Chondrocyte (in vitro differentiated cells): Measurements from ENCODE around the gene PEAK1. TPM values are rescaled to one million over a fixed set of nuclear protein-coding genes. Genes with fewer than 3 reads are reported as not detected.

Experiments used
- DNase-seq: peaks from one replicate; pipeline ENCODE4 v3.0.0; 2021; ENCODE audit warnings: mixed read lengths, low spot score
- H3K27ac Mint-ChIP-seq: one replicate; pipeline ENCODE4 v1.8.0; 2021; ENCODE audit warnings: mild to moderate bottlenecking, moderate library complexity, mixed read lengths; ENCODE audit not compliant: unreplicated experiment
- H3K27me3 Mint-ChIP-seq: 2 replicates; pipeline ENCODE4 v1.8.0; 2021; ENCODE audit warnings: low read depth, mixed read lengths
- H3K36me3 Mint-ChIP-seq: 2 replicates; pipeline ENCODE4 v1.8.0; 2021; ENCODE audit warnings: low read depth, mixed read lengths
- H3K4me1 Mint-ChIP-seq: 2 replicates; pipeline ENCODE4 v1.8.0; 2021; ENCODE audit warnings: low read depth, mild to moderate bottlenecking, mixed read lengths
- H3K4me3 Mint-ChIP-seq: one replicate; pipeline ENCODE4 v1.8.0; 2021; ENCODE audit warnings: mild to moderate bottlenecking, moderate library complexity, mixed read lengths; ENCODE audit not compliant: unreplicated experiment
- H3K9me3 Mint-ChIP-seq: 2 replicates; pipeline ENCODE4 v1.8.0; 2021; ENCODE audit warnings: low read depth, mixed read lengths
- CTCF ChIP-seq: fragments of 200-600 bp; sonication (generic); IDR thresholded peaks from 2 replicates; pipeline ENCODE4 v1.5.0; 2021; ENCODE audit warnings: antibody characterized with exemption, mild to moderate bottlenecking, moderate library complexity
- total RNA-seq: library from RNA; stranded (reverse); gene quantifications from 3 replicates; pipeline ENCODE4 v1.2.1, GENCODE V29; 2021

Gene PEAK1
- total RNA-seq, 1 donor from 2014 or later: 143 TPM

- Mint-ChIP-seq H3K4me3 (no peak overlapping the region), H3K9me3 (no peaks in the 10 kb centered on the region), H3K36me3 (no peaks in the 10 kb centered on the region), H3K27me3 (no peaks in the 10 kb centered on the region), H3K4me1 (peaks cover 14% of the 10 kb centered on the region), H3K27ac (no peak overlapping the region)
- no peak for TF ChIP-seq CTCF
- no peak for DNase-seq
Observed at GRCh38 chr15:77074350-77074749, 345.6 kb downstream of the PEAK1 start.

- no peaks in the 10 kb centered on the region for H3K9me3 Mint-ChIP-seq
- no peak for DNase-seq
- peaks cover 42% of the 10 kb centered on the region for H3K4me1 Mint-ChIP-seq
- no peak for TF ChIP-seq CTCF
- no peaks in the 10 kb centered on the region for H3K27me3 Mint-ChIP-seq
- peak overlapping the region; percentile 54 for H3K4me3 Mint-ChIP-seq
- peak overlapping the region; percentile 32 for H3K27ac Mint-ChIP-seq
- peaks cover 1% of the 10 kb centered on the region for H3K36me3 Mint-ChIP-seq
Observed at GRCh38 chr15:77071305-77072223, 348.3 kb downstream of the PEAK1 start.

DNA sequence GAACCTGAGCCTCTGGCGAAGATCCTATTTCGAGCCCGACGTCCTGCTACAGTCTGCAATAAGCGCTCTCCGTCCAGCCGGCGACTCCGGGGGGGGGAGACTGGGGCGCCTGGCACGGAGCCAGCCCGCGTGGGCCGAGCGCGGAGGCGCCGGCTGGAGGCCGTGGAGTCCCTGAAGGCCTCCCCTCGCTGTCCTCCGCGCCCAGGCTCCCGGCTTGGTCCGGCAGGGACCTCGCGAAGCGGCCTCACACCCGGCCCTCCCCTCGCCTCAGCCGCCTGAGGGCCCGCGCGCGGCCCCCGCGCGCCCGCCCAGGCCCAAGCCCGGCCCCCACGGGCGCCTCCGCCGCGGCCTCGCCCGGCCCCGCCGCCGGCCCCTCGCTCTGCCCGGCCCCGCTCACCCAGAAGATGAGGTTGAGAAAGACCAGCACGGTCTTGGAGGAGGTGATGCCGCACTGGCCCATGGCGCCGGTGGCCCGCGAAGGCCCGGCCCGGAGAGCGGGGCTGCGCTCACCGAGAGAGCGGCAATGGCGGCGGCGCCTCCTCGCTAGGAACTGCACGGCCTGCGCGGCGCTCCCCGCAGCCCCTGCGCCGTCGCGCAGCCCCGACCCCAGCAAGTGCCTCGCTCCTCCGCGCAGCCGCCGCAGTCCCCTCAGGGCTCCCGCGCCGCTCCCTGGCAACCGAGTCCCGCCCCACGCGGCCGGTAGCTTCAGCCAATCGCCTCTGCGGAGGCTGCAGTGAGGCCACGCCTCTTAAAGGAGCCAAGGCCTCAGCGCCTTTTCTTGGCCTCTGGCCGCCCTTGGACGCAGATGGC is 349.2 kb downstream of the PEAK1 start, which contains the start of gene TSPAN3:
Gene TSPAN3, minus strand, starts transcription at position 615 of the 810 bp plus-strand sequence. Its CDS starts 155 bp downstream, at position 460.
- Mint-ChIP-seq H3K4me1 (peaks cover 43% of the 10 kb centered on the region), H3K27me3 (no peaks in the 10 kb centered on the region), H3K9me3 (no peaks in the 10 kb centered on the region), H3K4me3 (peak within 1 kb of the TSS; percentile 79), H3K36me3 (peaks cover 1% of the 10 kb centered on the region), H3K27ac (peak within 1 kb of the TSS; percentile 90)
- TF ChIP-seq CTCF: no peak
- DNase-seq: peak; percentile 98

GRCh38 chr15:77070180-77070494 is 349.8 kb downstream of the PEAK1 start:
- H3K27me3 Mint-ChIP-seq: no peaks in the 10 kb centered on the region
- H3K27ac Mint-ChIP-seq: peak overlapping the region; percentile 90
- no peak for TF ChIP-seq CTCF
- peaks cover 1% of the 10 kb centered on the region for H3K36me3 Mint-ChIP-seq
- DNase-seq: no peak
- H3K4me1 Mint-ChIP-seq: peaks cover 41% of the 10 kb centered on the region
- peak overlapping the region; percentile 79 for H3K4me3 Mint-ChIP-seq
- no peaks in the 10 kb centered on the region for H3K9me3 Mint-ChIP-seq

GRCh38 chr15:77069521-77070121 is 350.3 kb downstream of the PEAK1 start:
- no peaks in the 10 kb centered on the region for H3K9me3 Mint-ChIP-seq
- peaks cover 1% of the 10 kb centered on the region for H3K36me3 Mint-ChIP-seq
- peaks cover 46% of the 10 kb centered on the region for H3K4me1 Mint-ChIP-seq
- no peak for TF ChIP-seq CTCF
- no peaks in the 10 kb centered on the region for H3K27me3 Mint-ChIP-seq
- no peak for DNase-seq
- peak overlapping the region; percentile 79 for H3K4me3 Mint-ChIP-seq
- H3K27ac Mint-ChIP-seq: peak overlapping the region; percentile 90
